Umbilical cord (tissue), 2 donors: Measurements from ENCODE around the gene UVSSA. TPM values are rescaled to one million over a fixed set of nuclear protein-coding genes. Genes with fewer than 3 reads are reported as not detected.
"Not testable (repeated sequence)": the region's sequence is repeated elsewhere in the genome, so short reads cannot be mapped to it uniquely, and the experiment has no call there.

Experiments
- DNase-seq: peaks from one replicate; pipeline ENCODE4 v3.0.0-alpha.2; 2015; ENCODE audit warnings: low spot score
- total RNA-seq: library from RNA; depleted of rRNA; stranded (reverse); fragments of >200 nt; gene quantifications from one replicate; pipeline ENCODE4 v1.2.3, GENCODE V29; 2014; ENCODE audit warnings: low replicate concordance; ENCODE audit not compliant: insufficient read depth

UVSSA gene
- total RNA-seq, 1 donor from 2014 or later, result 7.5 TPM

DNA sequence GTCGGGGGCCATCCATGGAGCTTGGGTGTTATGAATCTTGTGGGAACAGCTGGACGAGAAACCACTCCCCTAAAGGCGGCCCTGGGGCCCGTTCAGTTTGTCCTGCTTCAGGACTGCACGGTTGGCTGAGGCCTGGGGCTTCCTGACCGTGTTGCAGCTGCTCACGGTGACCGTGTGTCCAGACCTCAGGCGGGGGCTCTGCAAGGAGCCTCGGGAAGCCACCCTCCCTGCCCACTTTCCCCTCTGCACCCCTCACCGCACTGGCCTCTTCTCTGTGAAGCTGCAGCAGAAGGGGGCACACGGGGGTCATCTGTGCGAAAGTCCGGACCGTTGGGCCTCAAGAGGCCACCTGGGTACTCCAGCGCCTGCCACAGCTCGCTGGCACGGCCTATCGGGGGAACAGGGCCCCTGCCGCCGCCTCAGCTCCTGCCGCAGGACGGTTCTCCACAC, 29.4 kb downstream of the UVSSA start:
- DNase-seq, result no peak

GRCh38 chr4:1376841-1377605, 30.0 kb downstream of the UVSSA start:
- DNase-seq, result no peak

GRCh38 chr4:1377606-1378261, 30.7 kb downstream of the UVSSA start:
- DNase-seq, result no peak

GRCh38 chr4:1378559-1379231, 31.7 kb downstream of the UVSSA start:
- no peak for DNase-seq

DNA sequence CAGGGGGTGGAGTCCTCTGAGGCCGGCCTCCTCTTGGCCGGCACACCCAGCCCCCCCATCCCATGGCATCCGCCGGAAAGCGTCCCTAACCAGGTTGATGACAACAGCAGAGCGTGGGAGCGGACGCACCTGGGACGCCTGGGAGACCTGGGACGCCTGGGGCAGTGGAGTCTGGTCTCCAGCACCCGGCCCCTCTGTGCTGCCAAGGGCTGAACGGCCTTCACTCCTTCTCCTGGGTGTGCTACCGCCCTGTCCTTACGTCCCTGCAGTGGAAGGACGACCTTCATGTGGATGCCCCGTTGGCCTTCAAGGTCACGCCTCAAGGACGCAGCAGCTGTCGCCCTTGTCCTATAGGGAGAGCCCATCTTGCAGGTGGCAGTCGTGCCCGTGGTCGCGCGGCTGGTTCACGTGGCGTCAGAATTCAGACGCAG, 32.4 kb downstream of the UVSSA start:
- no peak for DNase-seq

GRCh38 chr4:1379801-1380331, 32.9 kb downstream of the UVSSA start:
- DNase-seq, result no peak

- DNase-seq, result no peak
Measured at GRCh38 chr4:1380368-1381151, 33.6 kb downstream of the UVSSA start.

DNA sequence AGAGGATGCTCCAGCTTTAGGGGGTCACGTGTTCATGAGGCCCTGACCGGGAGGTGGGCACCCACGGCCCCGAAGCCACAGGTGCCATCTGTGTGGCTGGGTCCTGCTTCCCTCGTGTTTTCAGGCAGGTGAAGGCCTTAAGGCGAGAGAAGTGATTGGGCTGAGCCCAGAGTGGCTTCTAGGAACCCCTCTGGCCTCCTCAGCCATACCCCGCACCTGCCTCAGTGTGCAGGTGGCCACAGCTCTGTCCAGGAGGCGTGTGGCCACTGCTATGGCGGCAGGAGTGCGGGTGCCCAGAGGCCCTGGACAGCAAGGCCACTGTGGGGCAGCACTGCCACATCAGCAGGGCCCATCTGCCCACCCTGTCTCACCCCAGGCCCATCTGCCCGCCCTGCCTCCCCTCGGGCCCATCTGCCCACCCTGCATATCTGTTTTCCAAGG, 34.2 kb downstream of the UVSSA start:
- no peak for DNase-seq

- no peak for DNase-seq
Measured at GRCh38 chr4:1381944-1382541, 35.0 kb downstream of the UVSSA start.

- DNase-seq, result no peak
Measured at GRCh38 chr4:1382776-1383727, 36.0 kb downstream of the UVSSA start.

GRCh38 chr4:1383728-1384591, 37.0 kb downstream of the UVSSA start:
- DNase-seq, result no peak

DNA sequence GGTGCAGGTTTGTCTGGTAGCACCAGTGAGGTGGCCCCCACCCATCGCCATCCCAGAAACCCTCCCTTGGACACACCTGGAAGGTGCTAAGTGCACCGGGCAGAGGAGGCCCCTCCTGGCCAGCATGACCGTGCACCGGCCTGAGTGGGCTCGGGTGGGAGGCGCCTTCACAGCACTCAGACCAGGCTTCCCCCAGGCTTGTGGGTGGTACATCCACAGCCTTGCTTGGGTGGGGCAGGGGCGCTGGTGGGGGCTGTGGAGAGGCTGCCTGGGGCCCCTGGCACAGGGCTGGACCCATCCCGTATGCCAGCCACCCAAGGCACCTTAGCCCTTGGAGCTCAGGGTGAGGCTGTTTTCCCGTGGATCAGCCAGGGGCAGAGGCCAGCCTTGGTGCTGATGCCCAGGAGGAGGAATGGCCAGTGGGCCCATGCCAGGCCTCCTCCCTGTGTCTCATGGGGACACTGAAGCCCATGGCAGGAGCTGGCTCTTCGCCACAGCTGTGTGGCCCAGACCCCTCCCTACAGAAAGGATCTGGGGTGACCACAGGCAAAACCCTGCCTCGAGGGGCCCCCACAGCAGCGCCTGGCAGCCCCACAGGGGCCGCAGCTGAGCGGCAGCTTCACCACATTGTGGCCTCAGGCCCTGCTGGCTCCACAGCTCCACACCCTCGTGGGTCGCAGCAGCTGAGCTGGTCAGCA, 37.8 kb downstream of the UVSSA start:
- no peak for DNase-seq

DNA sequence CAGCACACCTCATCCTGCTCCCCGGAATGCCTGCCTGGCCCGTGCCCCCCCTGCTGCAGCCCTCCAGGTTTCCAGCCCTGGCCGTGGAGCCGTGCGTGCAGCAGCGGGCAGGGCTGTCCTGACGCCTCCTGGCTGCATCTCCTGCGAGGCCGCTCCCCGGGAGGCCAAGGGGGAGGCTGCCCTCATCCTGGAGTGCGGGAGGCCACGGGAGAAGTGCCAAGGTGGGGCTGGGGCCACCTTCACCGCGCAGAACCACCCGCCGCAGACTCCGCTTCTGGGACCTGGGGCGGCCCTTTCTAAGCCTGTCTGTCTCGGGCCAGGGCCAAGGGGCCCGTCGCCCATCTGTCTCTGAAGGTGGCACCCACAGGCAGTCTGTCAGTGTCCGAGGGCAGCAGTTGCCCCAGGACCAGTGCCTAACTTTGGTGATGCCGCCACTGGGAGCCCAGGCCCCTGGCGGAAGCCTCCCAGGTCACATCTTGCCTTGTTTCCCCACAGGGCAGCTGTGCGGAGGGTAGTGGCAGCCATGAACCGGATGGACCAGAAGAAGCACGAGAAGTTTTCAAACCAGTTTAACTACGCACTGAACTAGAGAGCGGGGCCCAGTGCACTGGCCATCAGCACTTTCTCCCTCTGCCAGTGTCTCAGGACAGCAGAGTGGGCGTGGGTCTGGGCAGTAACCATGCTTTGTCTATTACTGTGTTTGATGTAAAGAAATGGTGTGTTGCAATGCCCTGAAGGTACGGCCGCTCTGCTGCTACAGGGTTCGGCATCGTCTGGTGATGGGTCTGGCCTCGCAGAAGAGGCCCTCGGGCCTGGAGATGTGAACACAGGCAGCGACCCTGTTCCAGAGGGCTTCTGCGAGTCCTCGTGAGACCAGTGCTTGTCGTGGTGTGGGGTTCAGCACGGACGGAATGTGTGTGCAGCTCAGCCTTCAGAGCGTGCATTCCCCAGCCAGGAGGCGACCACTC, 38.6 kb downstream of the UVSSA start:
- DNase-seq, result no peak

DNA sequence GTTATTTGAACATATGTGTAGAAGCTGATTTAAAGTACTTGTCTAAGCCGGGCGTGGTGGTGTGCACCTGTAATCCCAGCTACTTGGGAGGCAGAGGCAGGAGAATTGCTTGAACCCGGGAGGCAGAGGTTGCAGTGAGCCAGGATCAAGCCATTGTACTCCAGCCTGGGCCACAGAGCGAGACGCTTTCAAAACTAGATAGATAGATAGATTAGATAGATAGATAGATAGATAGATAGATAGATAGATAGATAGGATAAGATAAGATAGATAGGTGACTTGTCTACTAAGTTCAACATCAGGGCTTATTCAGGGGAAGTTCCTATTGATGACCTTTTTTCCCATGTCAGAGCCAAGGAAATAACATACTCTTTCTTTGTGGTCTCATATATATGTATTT, 46.4 kb downstream of the UVSSA start:
- DNase-seq, result not testable (repeated sequence)

DNA sequence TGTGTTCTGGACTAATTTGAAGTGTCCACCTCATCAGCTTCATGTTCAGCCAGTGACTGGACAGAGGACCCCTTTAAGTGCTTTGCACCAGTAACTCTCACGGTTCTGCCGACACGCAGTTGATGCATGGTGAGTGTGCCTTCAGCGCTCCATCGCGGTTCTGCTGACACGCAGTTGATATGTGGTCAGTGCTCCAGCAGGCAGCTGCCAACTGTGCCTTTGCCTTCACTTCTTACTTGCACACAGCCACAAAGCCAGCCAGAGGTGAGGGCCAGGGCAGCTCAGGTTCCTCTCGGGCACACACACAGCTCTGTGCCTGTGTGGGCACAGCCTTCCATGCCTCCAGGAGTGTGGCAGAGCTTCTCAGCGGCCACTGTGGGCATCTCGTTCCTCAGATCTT, 46.9 kb downstream of the UVSSA start:
- no peak for DNase-seq

DNA sequence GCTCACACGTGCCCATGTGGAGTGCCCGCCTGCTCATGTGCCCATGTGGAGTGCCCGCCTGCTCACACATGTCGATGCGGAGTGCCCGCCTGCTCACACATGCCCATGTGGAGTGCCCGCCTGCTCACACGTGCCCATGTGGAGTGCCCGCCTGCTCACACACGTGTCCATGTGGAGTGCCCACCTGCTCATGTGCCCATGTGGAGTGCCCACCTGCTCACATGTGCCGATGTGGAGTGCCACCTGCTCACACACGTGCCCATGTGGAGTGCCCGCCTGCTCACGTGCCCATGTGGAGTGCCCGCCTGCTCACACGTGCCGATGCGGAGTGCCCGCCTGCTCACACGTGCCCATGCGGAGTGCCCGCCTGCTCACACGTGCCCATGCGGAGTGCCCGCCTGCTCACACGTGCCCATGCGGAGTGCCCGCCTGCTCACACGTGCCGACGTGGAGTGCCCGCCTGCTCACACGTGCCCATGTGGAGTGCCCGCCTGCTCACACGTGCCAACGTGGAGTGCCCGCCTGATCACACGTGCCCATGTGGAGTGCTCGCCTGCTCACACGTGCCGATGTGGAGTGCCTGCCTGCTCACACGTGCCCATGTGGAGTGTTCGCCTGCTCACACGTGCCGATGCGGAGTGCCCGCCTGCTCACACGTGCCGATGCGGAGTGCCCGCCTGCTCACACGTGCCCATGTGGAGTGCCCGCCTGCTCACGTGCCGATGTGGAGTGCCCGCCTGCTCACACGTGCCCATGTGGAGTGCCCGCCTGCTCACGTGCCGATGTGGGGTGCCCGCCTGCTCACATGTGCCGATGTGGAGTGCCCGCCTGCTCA, 47.8 kb downstream of the UVSSA start:
- DNase-seq, result not testable (repeated sequence)
